Naive thymus-derived CD8-positive, alpha-beta T cell (primary cell): ENCODE results near the gene THNSL1. TPM values are rescaled to one million over a fixed set of nuclear protein-coding genes. Genes with fewer than 3 reads are reported as not detected.

Experiments used
- ATAC-seq, 2 donors: fragments of 150-1000 bp; cut with Tn5 transposase in 1 of 2; sonication (Bioruptor Pico), chemical (Tn5 transposase) in 1 of 2; 1 replicate in 1 of 2; 2 replicates in 1 of 2; pipeline ENCODE4 v1.10.0; 2021; ENCODE audit warnings: mild to moderate bottlenecking in 2 of 2, moderate library complexity in 2 of 2
- POLR2A ChIA-PET: fragments of 350-600 bp; sonication (Branson Sonifier 250); formaldehyde crosslinking; loops from one replicate; lab custom pipeline; 2021; ENCODE audit warnings: antibody characterized with exemption; lab: Charles Lee
- DNase-seq, 10 donors: peaks; one replicate each; pipeline versions ENCODE4 v3.0.0 to v3.0.0-alpha.2; 2020 to 2022
- H3K27ac Mint-ChIP-seq, 10 donors: one replicate each; pipeline ENCODE4 v1.8.0; 2020 to 2022; ENCODE audit warnings: mild to moderate bottlenecking in 10 of 10, mixed read lengths in 10 of 10, moderate library complexity in 4 of 10, inconsistent platforms in 1 of 10
- H3K27me3 Mint-ChIP-seq, 5 donors: one replicate each; pipeline ENCODE4 v1.8.0; 2021 to 2022; ENCODE audit warnings: mixed read lengths in 5 of 5
- H3K36me3 Mint-ChIP-seq, 3 donors: one replicate each; pipeline ENCODE4 v1.8.0; 2020 to 2022; ENCODE audit warnings: mixed read lengths in 3 of 3, mild to moderate bottlenecking in 2 of 3, inconsistent platforms in 1 of 3
- H3K4me1 Mint-ChIP-seq, 4 donors: one replicate each; pipeline ENCODE4 v1.8.0; 2021 to 2022; ENCODE audit warnings: mixed read lengths in 4 of 4
- H3K4me3 Mint-ChIP-seq, 10 donors: one replicate each; pipeline ENCODE4 v1.8.0; 2020 to 2022; ENCODE audit warnings: mild to moderate bottlenecking in 10 of 10, mixed read lengths in 10 of 10, moderate library complexity in 6 of 10, inconsistent platforms in 1 of 10
- H3K9me3 Mint-ChIP-seq, 9 donors: one replicate each; pipeline ENCODE4 v1.8.0; 2020 to 2022; ENCODE audit warnings: mixed read lengths in 9 of 9, mild to moderate bottlenecking in 3 of 9, inconsistent platforms in 1 of 9, moderate library complexity in 1 of 9
- polyA plus RNA-seq, 3 donors: library from polyadenylated mRNA; unstranded; fragments of 300-500 nt; fragmentation: Illumina TruSeq; gene quantifications; one replicate each; pipeline ENCODE4 v1.2.3, GENCODE V29; 2021
- total RNA-seq, 8 experiments: library from RNA in 2 of 8; stranded (reverse) in 2 of 8; gene quantifications; one replicate each; pipeline ENCODE4 v1.2.3 and lab custom pipeline; 2021 to 2026

Gene THNSL1
- total and polyA plus RNA-seq, 5 experiments from 2014 or later: 5.4 to 12.2 (median 8.1) TPM

- H3K9me3 Mint-ChIP-seq: peaks cover 0 to 2% (median 0%) of the 10 kb centered on the region in 9 donors
- peaks cover 17 to 53% (median 30%) of the 10 kb centered on the region in 5 donors for H3K27me3 Mint-ChIP-seq
- H3K4me1 Mint-ChIP-seq: no peaks in the 10 kb centered on the region
- POLR2A ChIA-PET: no interaction called here
- ATAC-seq (no peak), DNase-seq (no peak)
- peaks cover 0 to 3% (median 0%) of the 10 kb centered on the region in 3 donors for H3K36me3 Mint-ChIP-seq
- H3K27ac Mint-ChIP-seq: peak overlapping the region in 1 of 10 donors; percentile 36
- no peak overlapping the region for H3K4me3 Mint-ChIP-seq
Measured at GRCh38 chr10:25046641-25047040, 30.2 kb downstream of the THNSL1 start.

- Mint-ChIP-seq H3K27ac (no peak overlapping the region), H3K9me3 (peaks cover 0 to 2% (median 0%) of the 10 kb centered on the region in 9 donors), H3K4me3 (no peak overlapping the region), H3K27me3 (peaks cover 17 to 53% (median 30%) of the 10 kb centered on the region in 5 donors), H3K36me3 (peaks cover 0 to 3% (median 0%) of the 10 kb centered on the region in 3 donors), H3K4me1 (no peaks in the 10 kb centered on the region)
- DNase-seq (no peak), ATAC-seq (no peak)
- POLR2A ChIA-PET: no interaction called here
Measured at GRCh38 chr10:25047088-25047487, 30.7 kb downstream of the THNSL1 start.

- peaks cover 0 to 2% (median 0%) of the 10 kb centered on the region in 9 donors for H3K9me3 Mint-ChIP-seq
- no peak overlapping the region for H3K4me3 Mint-ChIP-seq
- POLR2A ChIA-PET: no interaction called here
- no peaks in the 10 kb centered on the region for H3K4me1 Mint-ChIP-seq
- H3K36me3 Mint-ChIP-seq: peaks cover 0 to 3% (median 0%) of the 10 kb centered on the region in 3 donors
- DNase-seq (no peak), ATAC-seq (no peak)
- H3K27ac Mint-ChIP-seq: no peak overlapping the region
- peaks cover 17 to 53% (median 30%) of the 10 kb centered on the region in 5 donors for H3K27me3 Mint-ChIP-seq
Measured at GRCh38 chr10:25047591-25048301, 31.3 kb downstream of the THNSL1 start.

GRCh38 chr10:25048450-25048849 lies 32.0 kb downstream of the THNSL1 start:
- no peak for ATAC-seq
- POLR2A ChIA-PET: no interaction called here
- H3K36me3 Mint-ChIP-seq: peaks cover 0 to 3% (median 0%) of the 10 kb centered on the region in 3 donors
- no peak overlapping the region for H3K27ac Mint-ChIP-seq
- H3K4me1 Mint-ChIP-seq: no peaks in the 10 kb centered on the region
- peaks cover 17 to 53% (median 30%) of the 10 kb centered on the region in 5 donors for H3K27me3 Mint-ChIP-seq
- peaks cover 0 to 2% (median 0%) of the 10 kb centered on the region in 9 donors for H3K9me3 Mint-ChIP-seq
- no peak for DNase-seq
- no peak overlapping the region for H3K4me3 Mint-ChIP-seq

GRCh38 chr10:25049966-25050365 lies 33.6 kb downstream of the THNSL1 start:
- Mint-ChIP-seq H3K9me3 (peaks cover 0 to 2% (median 0%) of the 10 kb centered on the region in 9 donors), H3K27me3 (peaks cover 16 to 44% (median 25%) of the 10 kb centered on the region in 5 donors), H3K27ac (peak overlapping the region in 1 of 10 donors; percentile 53), H3K4me1 (no peaks in the 10 kb centered on the region), H3K36me3 (no peaks in the 10 kb centered on the region), H3K4me3 (no peak overlapping the region)
- ATAC-seq (no peak), DNase-seq (no peak)
- POLR2A ChIA-PET: no interaction called here

GRCh38 chr10:25050402-25050801 lies 34.0 kb downstream of the THNSL1 start:
- peaks cover 16 to 43% (median 25%) of the 10 kb centered on the region in 5 donors for H3K27me3 Mint-ChIP-seq
- DNase-seq (no peak), ATAC-seq (no peak)
- POLR2A ChIA-PET: no interaction called here
- H3K36me3 Mint-ChIP-seq: no peaks in the 10 kb centered on the region
- H3K27ac Mint-ChIP-seq: no peak overlapping the region
- no peak overlapping the region for H3K4me3 Mint-ChIP-seq
- H3K4me1 Mint-ChIP-seq: no peaks in the 10 kb centered on the region
- H3K9me3 Mint-ChIP-seq: peaks cover 0 to 2% (median 0%) of the 10 kb centered on the region in 9 donors

- no peaks in the 10 kb centered on the region for H3K36me3 Mint-ChIP-seq
- no peak overlapping the region for H3K27ac Mint-ChIP-seq
- peaks cover 17 to 41% (median 25%) of the 10 kb centered on the region in 5 donors for H3K27me3 Mint-ChIP-seq
- DNase-seq (no peak), ATAC-seq (no peak)
- no peaks in the 10 kb centered on the region for H3K4me1 Mint-ChIP-seq
- POLR2A ChIA-PET: no interaction called here
- H3K9me3 Mint-ChIP-seq: peaks cover 0 to 2% (median 0%) of the 10 kb centered on the region in 9 donors
- no peak overlapping the region for H3K4me3 Mint-ChIP-seq
Measured at GRCh38 chr10:25052012-25052411, 35.6 kb downstream of the THNSL1 start.

- no peak for ATAC-seq
- Mint-ChIP-seq H3K36me3 (no peaks in the 10 kb centered on the region), H3K4me1 (peaks cover 0 to under 1% (median 0%) of the 10 kb centered on the region in 4 donors), H3K27ac (no peak overlapping the region), H3K4me3 (no peak overlapping the region), H3K9me3 (no peaks in the 10 kb centered on the region), H3K27me3 (peaks cover 0 to 2% (median 0%) of the 10 kb centered on the region in 5 donors)
- POLR2A ChIA-PET: no interaction called here
- no peak for DNase-seq
Measured at GRCh38 chr10:25056726-25057125, 40.3 kb downstream of the THNSL1 start.

GRCh38 chr10:25057886-25058285 lies 41.5 kb downstream of the THNSL1 start:
- DNase-seq (no peak), ATAC-seq (no peak)
- Mint-ChIP-seq H3K36me3 (no peaks in the 10 kb centered on the region), H3K4me1 (peaks cover 5 to 10% (median 9%) of the 10 kb centered on the region in 4 donors), H3K4me3 (no peak overlapping the region), H3K27me3 (peaks cover 0 to 2% (median 0%) of the 10 kb centered on the region in 5 donors), H3K27ac (no peak overlapping the region), H3K9me3 (no peaks in the 10 kb centered on the region)
- POLR2A ChIA-PET: no interaction called here

- ATAC-seq (no peak), DNase-seq (no peak)
- no peaks in the 10 kb centered on the region for H3K9me3 Mint-ChIP-seq
- H3K27me3 Mint-ChIP-seq: peaks cover 0 to 2% (median 0%) of the 10 kb centered on the region in 5 donors
- POLR2A ChIA-PET: no interaction called here
- H3K4me3 Mint-ChIP-seq: no peak overlapping the region
- no peak overlapping the region for H3K27ac Mint-ChIP-seq
- H3K4me1 Mint-ChIP-seq: peaks cover 8 to 19% (median 16%) of the 10 kb centered on the region in 4 donors
- no peaks in the 10 kb centered on the region for H3K36me3 Mint-ChIP-seq
Measured at GRCh38 chr10:25059990-25060389, 43.6 kb downstream of the THNSL1 start.

- Mint-ChIP-seq H3K4me1 (peaks cover 8 to 19% (median 16%) of the 10 kb centered on the region in 4 donors), H3K27ac (peak overlapping the region in 2 of 10 donors; percentile 21 to 92), H3K9me3 (no peaks in the 10 kb centered on the region), H3K4me3 (no peak overlapping the region), H3K27me3 (peaks cover 0 to 2% (median 0%) of the 10 kb centered on the region in 5 donors), H3K36me3 (no peaks in the 10 kb centered on the region)
- DNase-seq (no peak), ATAC-seq (no peak)
- POLR2A ChIA-PET: no interaction called here
Measured at GRCh38 chr10:25061125-25061524, 44.7 kb downstream of the THNSL1 start.

- Mint-ChIP-seq H3K36me3 (no peaks in the 10 kb centered on the region), H3K4me1 (peaks cover 8 to 19% (median 16%) of the 10 kb centered on the region in 4 donors), H3K9me3 (no peaks in the 10 kb centered on the region), H3K27me3 (peaks cover 0 to 4% (median 0%) of the 10 kb centered on the region in 5 donors), H3K4me3 (peak overlapping the region in 3 of 10 donors; percentile 24 to 60 (median 35)), H3K27ac (peak overlapping the region in 7 of 10 donors; percentile 53 to 96 (median 78))
- POLR2A ChIA-PET: no interaction called here
- ATAC-seq: no peak
- DNase-seq: no peak
Measured at GRCh38 chr10:25061711-25062449, 45.5 kb downstream of the THNSL1 start.

- H3K27ac Mint-ChIP-seq: peak overlapping the region in 4 of 10 donors; percentile 0 to 25 (median 8)
- H3K4me3 Mint-ChIP-seq: peak overlapping the region in 3 of 10 donors; percentile 1 to 17 (median 8)
- ATAC-seq (no peak), DNase-seq (no peak)
- no peaks in the 10 kb centered on the region for H3K36me3 Mint-ChIP-seq
- peaks cover 0 to 4% (median 3%) of the 10 kb centered on the region in 5 donors for H3K27me3 Mint-ChIP-seq
- peaks cover 8 to 19% (median 16%) of the 10 kb centered on the region in 4 donors for H3K4me1 Mint-ChIP-seq
- POLR2A ChIA-PET: no interaction called here
- no peaks in the 10 kb centered on the region for H3K9me3 Mint-ChIP-seq
Measured at GRCh38 chr10:25063157-25063556, 46.7 kb downstream of the THNSL1 start.
